ENCODE results near the gene GLYATL1. TPM values are rescaled to one million over a fixed set of nuclear protein-coding genes. Genes with fewer than 3 reads are reported as not detected.

Gene GLYATL1
- total RNA-seq, 1 donor from 2014 or later: not detected

Other genes starting within 250 kb of the GLYATL1 start
- not detected in 2 replicates for gene GLYAT, start 207.5 kb upstream of the GLYATL1 start, total RNA-seq
- gene GLYATL2, start 94.8 kb upstream of the GLYATL1 start, total RNA-seq: not detected in 2 replicates
- not detected in 2 replicates for gene GLYATL1B, start 146.8 kb downstream of the GLYATL1 start, total RNA-seq
- 48.0 and 49.1 TPM in 2 replicates for gene FAM111B, start 167.7 kb downstream of the GLYATL1 start, total RNA-seq
- gene FAM111A, start 203.4 kb downstream of the GLYATL1 start, total RNA-seq: 51.5 and 64.3 TPM in 2 replicates
- 24.2 TPM in 2 replicates for gene DTX4, start 232.6 kb downstream of the GLYATL1 start, total RNA-seq

Measured in activated B cell treated with CpG ODN at 0.5 μM for 24 hours (primary cell).